Neural progenitor cell (in vitro differentiated cells): ENCODE data around the gene INSC. TPM values are rescaled to one million over a fixed set of nuclear protein-coding genes. Genes with fewer than 3 reads are reported as not detected.

Source experiments
- DNase-seq: peaks from one replicate; pipeline ENCODE4 v3.0.0-alpha.2; 2016; ENCODE audit warnings: low spot score
- H2AFZ ChIP-seq: fragments of 200-600 bp; sonication (generic); replicated peaks from 2 replicates; pipeline ENCODE4 v1.6.1; 2016; ENCODE audit warnings: antibody characterized with exemption
- H3F3A ChIP-seq: fragments of 200-600 bp; sonication (generic); 2 replicates; pipeline ENCODE4 v1.6.1; 2016; ENCODE audit warnings: antibody characterized with exemption, low read depth
- H3K27ac ChIP-seq: fragments of 200-600 bp; sonication (generic); 2 replicates; pipeline ENCODE4 v1.5.1; 2016; ENCODE audit warnings: mild to moderate bottlenecking
- H3K27me3 ChIP-seq: fragments of 200-600 bp; sonication (generic); 2 replicates; pipeline ENCODE4 v1.6.1; 2016; ENCODE audit warnings: mild to moderate bottlenecking, moderate library complexity
- H3K36me3 ChIP-seq: fragments of 200-600 bp; sonication (generic); 2 replicates; pipeline ENCODE4 v1.5.1; 2016
- H3K4me1 ChIP-seq: fragments of 200-600 bp; sonication (generic); 2 replicates; pipeline ENCODE4 v1.6.1; 2016; ENCODE audit warnings: mixed run types
- H3K4me2 ChIP-seq: fragments of 200-600 bp; sonication (generic); 2 replicates; pipeline ENCODE4 v1.6.1; 2016
- H3K4me3 ChIP-seq: fragments of 200-600 bp; sonication (generic); 2 replicates; pipeline ENCODE4 v1.5.1; 2016
- H3K79me2 ChIP-seq: fragments of 200-600 bp; sonication (generic); 2 replicates; pipeline ENCODE4 v1.6.1; 2016; ENCODE audit warnings: low read depth
- H3K9ac ChIP-seq: fragments of 200-600 bp; sonication (generic); 2 replicates; pipeline ENCODE4 v1.6.1; 2016
- H3K9me3 ChIP-seq: fragments of 200-600 bp; sonication (generic); 2 replicates; pipeline ENCODE4 v1.5.1; 2016; ENCODE audit warnings: low read depth
- H4K20me1 ChIP-seq: fragments of 200-600 bp; sonication (generic); 2 replicates; pipeline ENCODE4 v1.6.1; 2016; ENCODE audit warnings: low read depth
- H3K27ac Mint-ChIP-seq: 3 replicates; pipeline ENCODE4 v1.8.0; 2021; ENCODE audit warnings: mixed read lengths
- H3K27me3 Mint-ChIP-seq: 2 replicates; pipeline ENCODE4 v1.8.0; 2022; ENCODE audit warnings: low read depth, mild to moderate bottlenecking, inconsistent platforms, moderate library complexity, mixed read lengths; ENCODE audit not compliant: insufficient read depth
- H3K36me3 Mint-ChIP-seq: 3 replicates; pipeline ENCODE4 v1.8.0; 2021; ENCODE audit warnings: mixed read lengths
- H3K4me1 Mint-ChIP-seq: 3 replicates; pipeline ENCODE4 v1.8.0; 2021; ENCODE audit warnings: mixed read lengths
- H3K4me3 Mint-ChIP-seq: 3 replicates; pipeline ENCODE4 v1.8.0; 2021; ENCODE audit warnings: mild to moderate bottlenecking, moderate library complexity, mixed read lengths
- H3K9me3 Mint-ChIP-seq: 3 replicates; pipeline ENCODE4 v1.8.0; 2020; ENCODE audit warnings: mixed read lengths
- EZH2 ChIP-seq: fragments of 200-600 bp; sonication (generic); IDR thresholded peaks from 2 replicates; pipeline ENCODE4 v1.6.1; 2017; ENCODE audit warnings: antibody characterized with exemption, mild to moderate bottlenecking, moderate library complexity
- EZH2phosphoT487 ChIP-seq: fragments of 200-600 bp; sonication (generic); IDR thresholded peaks from 2 replicates; pipeline ENCODE4 v1.6.1; 2017; ENCODE audit warnings: antibody characterized with exemption
- total RNA-seq: library from RNA; depleted of rRNA; stranded (reverse); fragments of >200 nt; gene quantifications from 2 replicates; pipeline ENCODE4 v1.2.3, GENCODE V29; 2015; ENCODE audit warnings: low replicate concordance
- TF ChIP-seq, protein P1 (sequence below): fragments of 200-600 bp; sonication (generic); IDR thresholded peaks from 2 replicates; pipeline ENCODE4 v1.5.1; 2017; ENCODE audit warnings: antibody characterized with exemption, mild to moderate bottlenecking

INSC gene
- total RNA-seq, 1 donor from 2014 or later = 0.09 TPM

DNA sequence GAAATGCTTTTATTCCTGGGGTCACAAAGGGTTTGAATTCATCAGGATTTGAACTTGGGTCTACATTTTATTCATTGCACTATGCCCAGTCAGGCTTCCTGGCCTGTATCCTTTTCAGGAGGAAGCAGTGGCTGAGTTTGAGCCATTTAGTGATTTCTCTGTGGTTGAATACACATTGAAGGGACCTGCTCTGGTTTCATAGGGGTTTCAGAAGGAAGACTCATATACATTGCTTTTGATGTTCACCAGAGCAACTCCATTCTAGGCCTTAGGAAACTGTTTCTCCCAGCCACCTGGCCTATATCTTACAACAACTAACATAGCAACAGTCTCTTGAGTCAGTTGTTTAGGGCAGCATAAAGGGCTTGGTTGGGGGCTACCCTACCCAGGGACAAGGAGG lies 165.7 kb downstream of the INSC start:
- H3K4me3 Mint-ChIP-seq = no peak overlapping the region
- peaks cover 29% of the 10 kb centered on the region for H3K4me1 Mint-ChIP-seq

DNA sequence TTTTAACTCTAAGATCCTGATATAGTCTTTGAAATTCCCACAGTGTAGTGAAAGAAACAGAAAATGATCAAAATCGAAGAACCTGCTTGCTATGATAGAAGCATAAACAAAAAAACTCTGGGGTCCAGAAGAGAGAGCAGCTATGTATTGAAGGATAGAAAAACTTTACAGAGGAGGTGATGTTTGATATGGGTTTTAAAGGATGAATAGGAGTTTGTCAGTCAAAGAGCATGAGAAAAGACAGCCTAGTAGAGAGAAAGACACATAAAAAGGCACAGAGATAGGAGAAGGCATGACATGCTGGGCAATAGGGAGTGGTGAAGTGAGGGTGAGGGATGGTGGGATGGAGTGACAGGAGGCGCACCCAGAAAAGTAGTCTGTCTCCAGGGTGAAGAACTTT lies 168.0 kb downstream of the INSC start:
- Histone ChIP-seq H3K4me3 (no peak overlapping the region), H3K4me2 (no peak overlapping the region), H3K27ac (no peak overlapping the region), H3K4me1 (peaks cover 3% of the 10 kb centered on the region), H3K27me3 (no peaks in the 10 kb centered on the region), H3K36me3 (no peaks in the 10 kb centered on the region), H3F3A (no peaks in the 10 kb centered on the region), H2AFZ (no peak overlapping the region), H3K9ac (no peak overlapping the region), H3K9me3 (no peaks in the 10 kb centered on the region), H4K20me1 (no peaks in the 10 kb centered on the region), H3K79me2 (no peaks in the 10 kb centered on the region)
- Mint-ChIP-seq H3K27ac (no peak overlapping the region), H3K9me3 (no peaks in the 10 kb centered on the region), H3K4me3 (no peak overlapping the region), H3K36me3 (no peaks in the 10 kb centered on the region), H3K27me3 (peaks cover 4% of the 10 kb centered on the region), H3K4me1 (peaks cover 9% of the 10 kb centered on the region)
- TF ChIP-seq, protein P1, sequence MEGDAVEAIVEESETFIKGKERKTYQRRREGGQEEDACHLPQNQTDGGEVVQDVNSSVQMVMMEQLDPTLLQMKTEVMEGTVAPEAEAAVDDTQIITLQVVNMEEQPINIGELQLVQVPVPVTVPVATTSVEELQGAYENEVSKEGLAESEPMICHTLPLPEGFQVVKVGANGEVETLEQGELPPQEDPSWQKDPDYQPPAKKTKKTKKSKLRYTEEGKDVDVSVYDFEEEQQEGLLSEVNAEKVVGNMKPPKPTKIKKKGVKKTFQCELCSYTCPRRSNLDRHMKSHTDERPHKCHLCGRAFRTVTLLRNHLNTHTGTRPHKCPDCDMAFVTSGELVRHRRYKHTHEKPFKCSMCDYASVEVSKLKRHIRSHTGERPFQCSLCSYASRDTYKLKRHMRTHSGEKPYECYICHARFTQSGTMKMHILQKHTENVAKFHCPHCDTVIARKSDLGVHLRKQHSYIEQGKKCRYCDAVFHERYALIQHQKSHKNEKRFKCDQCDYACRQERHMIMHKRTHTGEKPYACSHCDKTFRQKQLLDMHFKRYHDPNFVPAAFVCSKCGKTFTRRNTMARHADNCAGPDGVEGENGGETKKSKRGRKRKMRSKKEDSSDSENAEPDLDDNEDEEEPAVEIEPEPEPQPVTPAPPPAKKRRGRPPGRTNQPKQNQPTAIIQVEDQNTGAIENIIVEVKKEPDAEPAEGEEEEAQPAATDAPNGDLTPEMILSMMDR = no peak
- TF ChIP-seq EZH2phosphoT487 = no peak
- TF ChIP-seq EZH2 = no peak
- DNase-seq = no peak

More for the DNA sequence above, 165.7 kb downstream of the INSC start:
- TF ChIP-seq, protein P1 = no peak
- TF ChIP-seq EZH2 (no peak), EZH2phosphoT487 (no peak)
- H3K9me3 Mint-ChIP-seq = no peaks in the 10 kb centered on the region
- no peak for DNase-seq
- Histone ChIP-seq H3K4me2 (no peak overlapping the region), H3K4me3 (no peak overlapping the region), H3K27ac (no peak overlapping the region), H3K9me3 (no peaks in the 10 kb centered on the region), H3K36me3 (no peaks in the 10 kb centered on the region), H3K4me1 (peaks cover 17% of the 10 kb centered on the region), H3K9ac (no peak overlapping the region), H3F3A (no peaks in the 10 kb centered on the region), H3K79me2 (no peaks in the 10 kb centered on the region), H2AFZ (no peak overlapping the region), H3K27me3 (no peaks in the 10 kb centered on the region), H4K20me1 (no peaks in the 10 kb centered on the region)
- H3K36me3 Mint-ChIP-seq = no peaks in the 10 kb centered on the region
- H3K27me3 Mint-ChIP-seq = peaks cover 4% of the 10 kb centered on the region
- H3K27ac Mint-ChIP-seq = no peak overlapping the region

DNA sequence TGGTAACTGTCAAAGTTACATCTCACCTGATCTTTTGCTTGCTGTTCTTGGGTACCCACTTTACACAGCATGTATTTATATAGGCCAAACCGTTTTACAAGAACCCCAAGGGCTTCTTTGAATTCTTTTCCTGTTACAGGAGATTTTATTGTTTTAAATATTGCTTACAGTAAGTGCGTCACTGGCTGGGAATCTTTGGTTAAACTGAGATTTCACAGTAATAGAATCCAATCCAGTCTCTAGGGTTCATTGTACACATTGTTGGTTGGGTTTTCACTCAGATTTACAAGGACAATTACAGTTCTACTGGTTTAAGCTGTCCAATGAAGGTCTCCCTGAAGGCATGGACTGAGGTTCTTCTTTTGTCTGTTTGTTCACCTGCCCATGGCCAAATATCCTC lies 171.7 kb downstream of the INSC start:
- H3K36me3 ChIP-seq = no peaks in the 10 kb centered on the region

More for the DNA sequence above, 171.7 kb downstream of the INSC start:
- Histone ChIP-seq H3K27ac (no peak overlapping the region), H3F3A (no peaks in the 10 kb centered on the region), H3K4me1 (peaks cover 19% of the 10 kb centered on the region), H3K9me3 (no peaks in the 10 kb centered on the region), H3K27me3 (no peaks in the 10 kb centered on the region), H3K4me2 (no peak overlapping the region), H3K9ac (no peak overlapping the region), H4K20me1 (no peaks in the 10 kb centered on the region), H3K79me2 (no peaks in the 10 kb centered on the region), H2AFZ (no peak overlapping the region), H3K4me3 (no peak overlapping the region)
- H3K4me1 Mint-ChIP-seq = peaks cover 15% of the 10 kb centered on the region
- no peak overlapping the region for H3K27ac Mint-ChIP-seq
- TF ChIP-seq, protein P1 = no peak
- no peak for TF ChIP-seq EZH2
- no peak for TF ChIP-seq EZH2phosphoT487
- no peaks in the 10 kb centered on the region for H3K27me3 Mint-ChIP-seq
- H3K4me3 Mint-ChIP-seq = no peak overlapping the region
- H3K9me3 Mint-ChIP-seq = no peaks in the 10 kb centered on the region
- DNase-seq = no peak
- H3K36me3 Mint-ChIP-seq = no peaks in the 10 kb centered on the region
